ENCODE data around the gene CEP112. TPM values are rescaled to one million over a fixed set of nuclear protein-coding genes. Genes with fewer than 3 reads are reported as not detected.

Gene CEP112
- total and polyA plus RNA-seq, 4 donors = 1.1 to 4.9 (median 1.4) TPM

DNA sequence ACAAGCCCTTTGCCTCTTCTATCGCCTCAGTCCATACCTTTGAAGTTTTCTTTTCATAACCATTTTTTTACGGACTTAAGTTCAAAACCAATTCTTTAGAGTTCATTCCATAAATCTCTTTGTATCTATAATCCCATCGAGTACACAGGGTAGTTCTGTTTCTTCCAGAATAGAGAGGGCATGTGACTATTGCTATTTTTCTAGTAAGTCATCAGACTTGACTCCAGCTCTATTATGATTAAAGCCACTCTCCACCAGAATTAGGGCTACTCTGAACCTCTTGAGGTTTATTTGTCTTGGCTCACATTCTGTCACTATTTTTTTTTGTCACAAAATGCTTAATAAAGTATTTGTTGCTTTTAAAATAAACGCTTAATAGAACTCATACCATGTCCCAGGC is 438.6 kb downstream of the CEP112 start:
- Histone ChIP-seq H3K4me3 (ENCODE audit: low read depth in 1 of 3, low read length in 3 of 3) (no peak overlapping the region), H3K4me1 (ENCODE audit: control insufficient read depth in 4 of 4, insufficient read depth in 4 of 4, low read length in 3 of 4) (peaks cover 0 to 8% (median 0%) of the 10 kb centered on the region in 4 donors), H3K9me3 (ENCODE audit: control insufficient read depth in 4 of 4, low read length in 3 of 4) (no peaks in the 10 kb centered on the region), H3K27me3 (ENCODE audit: control insufficient read depth in 4 of 4, insufficient read depth in 4 of 4, low read length in 3 of 4) (no peaks in the 10 kb centered on the region), H3K36me3 (ENCODE audit: control insufficient read depth in 4 of 4, insufficient read depth in 3 of 4, low read depth in 1 of 4, low read length in 3 of 4) (no peaks in the 10 kb centered on the region), H3K27ac (ENCODE audit: low read depth in 1 of 2, low read length in 2 of 2) (no peak overlapping the region), H3K9ac (ENCODE audit: low read depth in 1 of 2, low read length in 2 of 2) (no peak overlapping the region)
- WGBS = 69% methylated on average over 4 of the region's 4 CpGs
- TF ChIP-seq, protein P1, sequence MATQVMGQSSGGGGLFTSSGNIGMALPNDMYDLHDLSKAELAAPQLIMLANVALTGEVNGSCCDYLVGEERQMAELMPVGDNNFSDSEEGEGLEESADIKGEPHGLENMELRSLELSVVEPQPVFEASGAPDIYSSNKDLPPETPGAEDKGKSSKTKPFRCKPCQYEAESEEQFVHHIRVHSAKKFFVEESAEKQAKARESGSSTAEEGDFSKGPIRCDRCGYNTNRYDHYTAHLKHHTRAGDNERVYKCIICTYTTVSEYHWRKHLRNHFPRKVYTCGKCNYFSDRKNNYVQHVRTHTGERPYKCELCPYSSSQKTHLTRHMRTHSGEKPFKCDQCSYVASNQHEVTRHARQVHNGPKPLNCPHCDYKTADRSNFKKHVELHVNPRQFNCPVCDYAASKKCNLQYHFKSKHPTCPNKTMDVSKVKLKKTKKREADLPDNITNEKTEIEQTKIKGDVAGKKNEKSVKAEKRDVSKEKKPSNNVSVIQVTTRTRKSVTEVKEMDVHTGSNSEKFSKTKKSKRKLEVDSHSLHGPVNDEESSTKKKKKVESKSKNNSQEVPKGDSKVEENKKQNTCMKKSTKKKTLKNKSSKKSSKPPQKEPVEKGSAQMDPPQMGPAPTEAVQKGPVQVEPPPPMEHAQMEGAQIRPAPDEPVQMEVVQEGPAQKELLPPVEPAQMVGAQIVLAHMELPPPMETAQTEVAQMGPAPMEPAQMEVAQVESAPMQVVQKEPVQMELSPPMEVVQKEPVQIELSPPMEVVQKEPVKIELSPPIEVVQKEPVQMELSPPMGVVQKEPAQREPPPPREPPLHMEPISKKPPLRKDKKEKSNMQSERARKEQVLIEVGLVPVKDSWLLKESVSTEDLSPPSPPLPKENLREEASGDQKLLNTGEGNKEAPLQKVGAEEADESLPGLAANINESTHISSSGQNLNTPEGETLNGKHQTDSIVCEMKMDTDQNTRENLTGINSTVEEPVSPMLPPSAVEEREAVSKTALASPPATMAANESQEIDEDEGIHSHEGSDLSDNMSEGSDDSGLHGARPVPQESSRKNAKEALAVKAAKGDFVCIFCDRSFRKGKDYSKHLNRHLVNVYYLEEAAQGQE (IDR thresholded peaks at IDR 0.05) = no peak
- no peak for TF ChIP-seq RAD21 (IDR thresholded peaks at IDR 0.05)
- TF ChIP-seq FOXA1 (IDR thresholded peaks at IDR 0.05) = no peak
- TF ChIP-seq, protein P2, sequence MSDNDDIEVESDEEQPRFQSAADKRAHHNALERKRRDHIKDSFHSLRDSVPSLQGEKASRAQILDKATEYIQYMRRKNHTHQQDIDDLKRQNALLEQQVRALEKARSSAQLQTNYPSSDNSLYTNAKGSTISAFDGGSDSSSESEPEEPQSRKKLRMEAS (IDR thresholded peaks at IDR 0.05) = no peak
- TF ChIP-seq NR2F2 (IDR thresholded peaks at IDR 0.05) = no peak
- TF ChIP-seq RXRA (IDR thresholded peaks at IDR 0.05) = no peak
- no peak for TF ChIP-seq HNF4G (IDR thresholded peaks at IDR 0.05)
- TF ChIP-seq FOXA2 (IDR thresholded peaks at IDR 0.05) = no peak
- DNase-seq (ENCODE audit: low spot score) = no peak

DNA sequence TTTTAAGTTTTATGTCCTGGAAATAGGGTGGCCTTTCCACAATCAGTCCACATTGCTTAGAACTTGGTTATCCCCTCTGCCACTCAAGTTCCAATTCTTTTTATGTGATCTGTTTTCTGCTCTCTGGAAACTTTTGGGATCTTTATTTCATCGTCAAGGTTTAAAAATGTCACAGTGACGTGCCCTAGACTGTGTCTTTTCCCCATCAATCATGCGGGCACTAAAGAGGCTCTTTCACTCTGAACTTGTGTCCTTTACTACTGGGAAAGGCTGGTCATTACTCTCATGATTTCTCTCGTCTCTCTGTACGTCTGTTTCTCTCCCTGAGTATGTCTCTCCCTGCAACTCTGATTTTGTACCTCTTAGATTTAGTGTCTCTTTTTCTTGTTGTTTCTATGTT is 440.7 kb downstream of the CEP112 start:
- peaks cover 0 to 8% (median 0%) of the 10 kb centered on the region in 4 donors for H3K4me1 ChIP-seq (ENCODE audit: control insufficient read depth in 4 of 4, insufficient read depth in 4 of 4, low read length in 3 of 4)
- H3K4me3 ChIP-seq (ENCODE audit: low read depth in 1 of 3, low read length in 3 of 3) = no peak overlapping the region
- no peaks in the 10 kb centered on the region for H3K27me3 ChIP-seq (ENCODE audit: control insufficient read depth in 4 of 4, insufficient read depth in 4 of 4, low read length in 3 of 4)
- no peak overlapping the region for H3K9ac ChIP-seq (ENCODE audit: low read depth in 1 of 2, low read length in 2 of 2)
- WGBS = 87% methylated on average over 5 of the region's 5 CpGs
- H3K27ac ChIP-seq (ENCODE audit: low read depth in 1 of 2, low read length in 2 of 2) = no peak overlapping the region
- no peaks in the 10 kb centered on the region for H3K9me3 ChIP-seq (ENCODE audit: control insufficient read depth in 4 of 4, low read length in 3 of 4)
- TF ChIP-seq NR2F2 (IDR thresholded peaks at IDR 0.05) = no peak
- no peak for TF ChIP-seq HNF4G (IDR thresholded peaks at IDR 0.05)
- TF ChIP-seq RAD21 (IDR thresholded peaks at IDR 0.05) = no peak
- TF ChIP-seq JUND (IDR thresholded peaks at IDR 0.05) = no peak
- no peak for TF ChIP-seq ATF3 (IDR thresholded peaks at IDR 0.05)
- no peak for TF ChIP-seq HNF4A (conservative IDR thresholded peaks at IDR 0.05)
- TF ChIP-seq, protein P3, sequence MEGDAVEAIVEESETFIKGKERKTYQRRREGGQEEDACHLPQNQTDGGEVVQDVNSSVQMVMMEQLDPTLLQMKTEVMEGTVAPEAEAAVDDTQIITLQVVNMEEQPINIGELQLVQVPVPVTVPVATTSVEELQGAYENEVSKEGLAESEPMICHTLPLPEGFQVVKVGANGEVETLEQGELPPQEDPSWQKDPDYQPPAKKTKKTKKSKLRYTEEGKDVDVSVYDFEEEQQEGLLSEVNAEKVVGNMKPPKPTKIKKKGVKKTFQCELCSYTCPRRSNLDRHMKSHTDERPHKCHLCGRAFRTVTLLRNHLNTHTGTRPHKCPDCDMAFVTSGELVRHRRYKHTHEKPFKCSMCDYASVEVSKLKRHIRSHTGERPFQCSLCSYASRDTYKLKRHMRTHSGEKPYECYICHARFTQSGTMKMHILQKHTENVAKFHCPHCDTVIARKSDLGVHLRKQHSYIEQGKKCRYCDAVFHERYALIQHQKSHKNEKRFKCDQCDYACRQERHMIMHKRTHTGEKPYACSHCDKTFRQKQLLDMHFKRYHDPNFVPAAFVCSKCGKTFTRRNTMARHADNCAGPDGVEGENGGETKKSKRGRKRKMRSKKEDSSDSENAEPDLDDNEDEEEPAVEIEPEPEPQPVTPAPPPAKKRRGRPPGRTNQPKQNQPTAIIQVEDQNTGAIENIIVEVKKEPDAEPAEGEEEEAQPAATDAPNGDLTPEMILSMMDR (IDR thresholded peaks at IDR 0.05; ENCODE audit: low read depth, low read length, missing input control) = no peak
- TF ChIP-seq YY1 (IDR thresholded peaks at IDR 0.05) = no peak
- TF ChIP-seq, protein P1 (IDR thresholded peaks at IDR 0.05) = no peak
- TF ChIP-seq ZBTB33 (IDR thresholded peaks at IDR 0.05) = no peak
- no peak for TF ChIP-seq EGR1 (IDR thresholded peaks at IDR 0.05; ENCODE audit: low read depth in 2 of 2)
- no peak for TF ChIP-seq FOXA1 (IDR thresholded peaks at IDR 0.05)
- TF ChIP-seq, protein P2 (IDR thresholded peaks at IDR 0.05) = no peak
- TF ChIP-seq GABPA (IDR thresholded peaks at IDR 0.05 in 1 of 2, conservative IDR thresholded peaks at IDR 0.05 in 1 of 2) = no peak
- no peak for TF ChIP-seq TAF1 (conservative IDR thresholded peaks at IDR 0.05)
- no peak for TF ChIP-seq FOXA2 (IDR thresholded peaks at IDR 0.05)
- no peak for TF ChIP-seq SP1 (IDR thresholded peaks at IDR 0.05)
- no peak for DNase-seq (ENCODE audit: low spot score)
- no peaks in the 10 kb centered on the region for H3K36me3 ChIP-seq (ENCODE audit: control insufficient read depth in 4 of 4, insufficient read depth in 3 of 4, low read depth in 1 of 4, low read length in 3 of 4)

Measured in liver (tissue), 9 donors.